Measurements from ENCODE around the gene TPBGL. TPM values are rescaled to one million over a fixed set of nuclear protein-coding genes. Genes with fewer than 3 reads are reported as not detected.

Gene TPBGL
- total RNA-seq, 1 donor from 2014 or later, result 0.20 TPM

- Histone ChIP-seq H3K36me3 (ENCODE audit: insufficient read depth, low read length) (no peaks in the 10 kb centered on the region), H2AFZ (ENCODE audit: low read depth, low read length) (no peak overlapping the region), H4K20me1 (ENCODE audit: insufficient read depth, low read length) (no peaks in the 10 kb centered on the region), H3K27ac (ENCODE audit: low read depth, low read length) (no peak overlapping the region), H3K79me2 (ENCODE audit: insufficient read depth, low read length) (no peaks in the 10 kb centered on the region), H3K4me3 (ENCODE audit: insufficient read depth, low read depth, low read length) (no peak overlapping the region), H3K9me3 (ENCODE audit: insufficient read depth, low read depth, low read length) (no peaks in the 10 kb centered on the region), H3K27me3 (ENCODE audit: insufficient read depth, low read length) (no peaks in the 10 kb centered on the region), H3K9ac (ENCODE audit: low read length) (no peak overlapping the region), H3K4me1 (ENCODE audit: insufficient read depth, low read length) (no peaks in the 10 kb centered on the region), H3K4me2 (ENCODE audit: low read length) (no peak overlapping the region)
- H3K27ac Mint-ChIP-seq (ENCODE audit: unreplicated experiment), result no peak overlapping the region
- H3K27me3 Mint-ChIP-seq (ENCODE audit: low read depth, unreplicated experiment), result no peaks in the 10 kb centered on the region
- H3K9me3 Mint-ChIP-seq (ENCODE audit: unreplicated experiment), result no peaks in the 10 kb centered on the region
- H3K36me3 Mint-ChIP-seq (ENCODE audit: low read depth, unreplicated experiment), result peaks cover 31% of the 10 kb centered on the region
- FAIRE-seq, result no peak
- DNase-seq (ENCODE audit: low read depth), result no peak
- peaks cover 7% of the 10 kb centered on the region for H3K4me1 Mint-ChIP-seq (ENCODE audit: low read depth, unreplicated experiment)
- TF ChIP-seq EZH2 (IDR thresholded peaks at IDR 0.05; ENCODE audit: insufficient read depth, low read length), result no peak
- no peak for TF ChIP-seq CTCF (IDR thresholded peaks at IDR 0.05; ENCODE audit: insufficient read depth, low read depth, low read length)
- no peak overlapping the region for H3K4me3 Mint-ChIP-seq (ENCODE audit: unreplicated experiment)
These were observed 36.7 kb downstream of the TPBGL start for GRCh38 chr11:75277211-75277805.

- peaks cover 34% of the 10 kb centered on the region for H3K36me3 Mint-ChIP-seq (ENCODE audit: low read depth, unreplicated experiment)
- no peak overlapping the region for H3K27ac ChIP-seq (ENCODE audit: low read depth, low read length)
These were observed 37.6 kb downstream of the TPBGL start for GRCh38 chr11:75277991-75278790.

More at GRCh38 chr11:75277991-75278790, 37.6 kb downstream of the TPBGL start:
- H2AFZ ChIP-seq (ENCODE audit: low read depth, low read length), result no peak overlapping the region
- no peaks in the 10 kb centered on the region for H4K20me1 ChIP-seq (ENCODE audit: insufficient read depth, low read length)
- H3K27me3 ChIP-seq (ENCODE audit: insufficient read depth, low read length), result no peaks in the 10 kb centered on the region
- no peak for TF ChIP-seq CTCF (IDR thresholded peaks at IDR 0.05; ENCODE audit: insufficient read depth, low read depth, low read length)
- no peak for TF ChIP-seq EZH2 (IDR thresholded peaks at IDR 0.05; ENCODE audit: insufficient read depth, low read length)
- H3K9me3 Mint-ChIP-seq (ENCODE audit: unreplicated experiment), result no peaks in the 10 kb centered on the region
- no peaks in the 10 kb centered on the region for H3K27me3 Mint-ChIP-seq (ENCODE audit: low read depth, unreplicated experiment)
- no peak overlapping the region for H3K9ac ChIP-seq (ENCODE audit: low read length)
- no peaks in the 10 kb centered on the region for H3K9me3 ChIP-seq (ENCODE audit: insufficient read depth, low read depth, low read length)
- H3K4me1 Mint-ChIP-seq (ENCODE audit: low read depth, unreplicated experiment), result peaks cover 7% of the 10 kb centered on the region
- no peak overlapping the region for H3K4me2 ChIP-seq (ENCODE audit: low read length)
- no peaks in the 10 kb centered on the region for H3K4me1 ChIP-seq (ENCODE audit: insufficient read depth, low read length)
- FAIRE-seq, result no peak
- no peak for DNase-seq (ENCODE audit: low read depth)
- no peaks in the 10 kb centered on the region for H3K36me3 ChIP-seq (ENCODE audit: insufficient read depth, low read length)
- H3K27ac Mint-ChIP-seq (ENCODE audit: unreplicated experiment), result no peak overlapping the region
- no peak overlapping the region for H3K4me3 ChIP-seq (ENCODE audit: insufficient read depth, low read depth, low read length)
- H3K4me3 Mint-ChIP-seq (ENCODE audit: unreplicated experiment), result no peak overlapping the region
- H3K79me2 ChIP-seq (ENCODE audit: insufficient read depth, low read length), result no peaks in the 10 kb centered on the region

Measured in astrocyte (in vitro differentiated cells and primary cell).